SU-DHL-6 (cell line): Measurements from ENCODE around the gene NCR2.
A peak's percentile ranks its signal among the peaks of the same experiment; 100 is the strongest.

ENCODE experiments used
- H2AFZ ChIP-seq: fragments of 200-600 bp; sonication (generic); 2 replicates; pipeline ENCODE4 v1.6.1; 2014; ENCODE audit warnings: low read depth, mild to moderate bottlenecking, moderate library complexity, mixed read lengths, antibody characterized with exemption, low read length; ENCODE audit not compliant: severe bottlenecking
- H3F3A ChIP-seq: fragments of 200-600 bp; shearing (Covaris generic); 2 replicates; pipeline ENCODE4 v1.6.0; 2016; ENCODE audit warnings: antibody characterized with exemption, mild to moderate bottlenecking; ENCODE audit not compliant: insufficient read depth
- H3K27ac ChIP-seq: fragments of 200-600 bp; sonication (generic); 2 replicates; pipeline ENCODE4 v1.5.1; 2016; ENCODE audit warnings: low read depth, mild to moderate bottlenecking, low read length, moderate library complexity, mixed read lengths
- H3K27me3 ChIP-seq: fragments of 200-600 bp; sonication (generic), shearing (Covaris generic); 2 replicates; pipeline ENCODE4 v1.6.0; 2014; ENCODE audit warnings: mild to moderate bottlenecking, low read length
- H3K36me3 ChIP-seq: fragments of 200-600 bp; sonication (generic); 2 replicates; pipeline ENCODE4 v1.6.1; 2014; ENCODE audit warnings: mild to moderate bottlenecking, low read length, mixed read lengths
- H3K4me2 ChIP-seq: fragments of 300-600, 200-600 bp; shearing (Covaris generic), sonication (generic); 2 replicates; pipeline ENCODE4 v1.6.0; 2014; ENCODE audit warnings: low read length, low read depth, mild to moderate bottlenecking; ENCODE audit not compliant: poor library complexity, severe bottlenecking
- H3K4me3 ChIP-seq: fragments of 200-600 bp; sonication (generic); 2 replicates; pipeline ENCODE4 v1.5.1; 2014; ENCODE audit warnings: antibody characterized with exemption, low read length, mild to moderate bottlenecking, mixed read lengths; ENCODE audit not compliant: insufficient read depth, poor library complexity, severe bottlenecking
- H3K79me2 ChIP-seq: fragments of 200-600 bp; sonication (generic); 2 replicates; pipeline ENCODE4 v1.6.1; 2014; ENCODE audit warnings: mild to moderate bottlenecking, low read length, moderate library complexity; ENCODE audit not compliant: insufficient read depth
- H3K9ac ChIP-seq: fragments of 200-600 bp; sonication (generic); 2 replicates; pipeline ENCODE4 v1.7.0; 2014; ENCODE audit warnings: mild to moderate bottlenecking, low read length
- H3K9me2 ChIP-seq: fragments of 200-600 bp; sonication (generic); replicated peaks from 2 replicates; pipeline ENCODE4 v1.6.1; 2014; ENCODE audit warnings: low read length; ENCODE audit not compliant: insufficient read depth
- H3K9me3 ChIP-seq: fragments of 200-600 bp; sonication (generic); 2 replicates; pipeline ENCODE4 v1.6.1; 2014; ENCODE audit warnings: low read length, mixed read lengths; ENCODE audit not compliant: insufficient read depth
- H4K20me1 ChIP-seq: fragments of 200-600 bp; sonication (generic); 2 replicates; pipeline ENCODE4 v1.6.1; 2014; ENCODE audit warnings: low read depth, mild to moderate bottlenecking, antibody characterized with exemption, low read length, moderate library complexity, mixed read lengths
- CTCF ChIP-seq: fragments of 200-600 bp; sonication (generic); IDR thresholded peaks from one replicate; pipeline ENCODE4 v1.5.1; 2017; ENCODE audit warnings: antibody characterized with exemption, mild to moderate bottlenecking, low read length, moderate library complexity; ENCODE audit not compliant: insufficient read depth, poor library complexity, severe bottlenecking
- EZH2phosphoT487 ChIP-seq: fragments of 200-600 bp; sonication (generic), shearing (Covaris generic); conservative IDR thresholded peaks from 2 replicates; pipeline ENCODE4 v1.6.1; 2018; ENCODE audit warnings: mild to moderate bottlenecking, antibody characterized with exemption, low read length, moderate library complexity, mixed read lengths

The NCR2 gene

GRCh38 chr6:41306187-41306854 is 29.1 kb upstream of the NCR2 start:
- Histone ChIP-seq H3K4me2 (peak overlapping the region; percentile 8), H3K4me3 (no peak overlapping the region), H2AFZ (peak overlapping the region; percentile 2), H3K9me2 (no peaks in the 10 kb centered on the region), H3K27ac (no peak overlapping the region), H4K20me1 (no peaks in the 10 kb centered on the region), H3K9me3 (peaks cover 5% of the 10 kb centered on the region; the same call in 1 of the 2 replicates), H3K36me3 (peaks cover 5% of the 10 kb centered on the region; the same call in 1 of the 2 replicates), H3K79me2 (no peaks in the 10 kb centered on the region), H3F3A (peaks cover 6% of the 10 kb centered on the region; the same call in 1 of the 2 replicates), H3K27me3 (no peaks in the 10 kb centered on the region), H3K9ac (no peak overlapping the region; the same call in 1 of the 2 replicates)
- TF ChIP-seq CTCF (peak; percentile 81), EZH2phosphoT487 (no peak)

GRCh38 chr6:41315203-41315602 is 20.2 kb upstream of the NCR2 start:
- peak overlapping the region; percentile 33 for H3K27ac ChIP-seq
- no peak for TF ChIP-seq CTCF
- no peak for TF ChIP-seq EZH2phosphoT487
- H3K27me3 ChIP-seq = no peaks in the 10 kb centered on the region
- H3K4me3 ChIP-seq = peak overlapping the region; percentile 14
- H3K9ac ChIP-seq = no peak overlapping the region
- no peak overlapping the region for H2AFZ ChIP-seq
- no peaks in the 10 kb centered on the region for H4K20me1 ChIP-seq
- no peaks in the 10 kb centered on the region for H3K9me3 ChIP-seq
- H3K9me2 ChIP-seq = no peaks in the 10 kb centered on the region
- no peaks in the 10 kb centered on the region for H3K36me3 ChIP-seq
- H3K79me2 ChIP-seq = no peaks in the 10 kb centered on the region
- H3K4me2 ChIP-seq = peak overlapping the region; percentile 54
- peaks cover 15% of the 10 kb centered on the region for H3F3A ChIP-seq

- Histone ChIP-seq H3F3A (peaks cover 19% of the 10 kb centered on the region), H3K9me3 (no peaks in the 10 kb centered on the region), H3K4me2 (peak overlapping the region; percentile 54), H4K20me1 (no peaks in the 10 kb centered on the region), H3K9ac (no peak overlapping the region), H3K27ac (no peak overlapping the region; the same call in 1 of the 2 replicates), H2AFZ (no peak overlapping the region), H3K36me3 (no peaks in the 10 kb centered on the region), H3K9me2 (no peaks in the 10 kb centered on the region), H3K4me3 (peak overlapping the region; percentile 2), H3K79me2 (no peaks in the 10 kb centered on the region), H3K27me3 (no peaks in the 10 kb centered on the region)
- TF ChIP-seq CTCF (no peak), EZH2phosphoT487 (no peak)
Observed at GRCh38 chr6:41315943-41316620, 19.3 kb upstream of the NCR2 start.
